Measurements from ENCODE around the gene PMS2. TPM values are rescaled to one million over a fixed set of nuclear protein-coding genes. Genes with fewer than 3 reads are reported as not detected.

Gene PMS2
- total and polyA plus RNA-seq, 9 of the 15 experiments (the other 6 are each of a cell fraction or from before 2014, with no cell fraction given): 4.9 to 27.6 (median 16.5) TPM

DNA sequence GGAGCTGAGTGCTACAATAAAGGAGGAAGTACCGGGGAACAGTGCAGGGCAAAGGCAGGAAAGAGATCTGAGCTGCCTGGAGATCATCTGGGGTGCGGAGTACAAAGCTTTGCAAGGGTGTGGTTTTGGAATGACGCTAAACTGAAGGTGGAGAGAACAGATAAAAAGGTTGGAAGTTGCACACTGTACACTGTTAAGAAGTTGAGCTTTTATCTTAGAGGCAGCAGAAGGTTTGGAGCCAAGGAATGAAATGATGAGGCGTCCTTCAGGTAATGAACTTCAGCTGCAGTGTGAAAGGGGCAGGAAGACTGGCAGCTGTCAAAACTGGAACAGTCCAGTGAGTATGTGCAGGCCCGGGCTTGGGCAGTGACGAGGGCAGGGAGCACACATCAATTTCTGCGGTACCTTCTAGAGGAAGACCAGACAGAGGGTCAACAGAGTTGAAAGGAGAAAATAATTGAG, 15.2 kb upstream of the PMS2 start (continued):
- TF ChIP-seq, protein P1, sequence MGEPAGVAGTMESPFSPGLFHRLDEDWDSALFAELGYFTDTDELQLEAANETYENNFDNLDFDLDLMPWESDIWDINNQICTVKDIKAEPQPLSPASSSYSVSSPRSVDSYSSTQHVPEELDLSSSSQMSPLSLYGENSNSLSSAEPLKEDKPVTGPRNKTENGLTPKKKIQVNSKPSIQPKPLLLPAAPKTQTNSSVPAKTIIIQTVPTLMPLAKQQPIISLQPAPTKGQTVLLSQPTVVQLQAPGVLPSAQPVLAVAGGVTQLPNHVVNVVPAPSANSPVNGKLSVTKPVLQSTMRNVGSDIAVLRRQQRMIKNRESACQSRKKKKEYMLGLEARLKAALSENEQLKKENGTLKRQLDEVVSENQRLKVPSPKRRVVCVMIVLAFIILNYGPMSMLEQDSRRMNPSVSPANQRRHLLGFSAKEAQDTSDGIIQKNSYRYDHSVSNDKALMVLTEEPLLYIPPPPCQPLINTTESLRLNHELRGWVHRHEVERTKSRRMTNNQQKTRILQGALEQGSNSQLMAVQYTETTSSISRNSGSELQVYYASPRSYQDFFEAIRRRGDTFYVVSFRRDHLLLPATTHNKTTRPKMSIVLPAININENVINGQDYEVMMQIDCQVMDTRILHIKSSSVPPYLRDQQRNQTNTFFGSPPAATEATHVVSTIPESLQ (CRISPR knock-in tag; IDR thresholded peaks at IDR 0.05): no peak
- TF ChIP-seq, protein P2, sequence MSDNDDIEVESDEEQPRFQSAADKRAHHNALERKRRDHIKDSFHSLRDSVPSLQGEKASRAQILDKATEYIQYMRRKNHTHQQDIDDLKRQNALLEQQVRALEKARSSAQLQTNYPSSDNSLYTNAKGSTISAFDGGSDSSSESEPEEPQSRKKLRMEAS (CRISPR knock-in tag; IDR thresholded peaks at IDR 0.05): peak; percentile 44; the same call in 1 of the 2 replicates
- TF ChIP-seq STAT5A (IDR thresholded peaks at IDR 0.05; ENCODE audit: borderline replicate concordance, low read length): peak; percentile 95
- TF ChIP-seq, protein P3, sequence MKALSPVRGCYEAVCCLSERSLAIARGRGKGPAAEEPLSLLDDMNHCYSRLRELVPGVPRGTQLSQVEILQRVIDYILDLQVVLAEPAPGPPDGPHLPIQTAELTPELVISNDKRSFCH (CRISPR knock-in tag; IDR thresholded peaks at IDR 0.05): no peak
- TF ChIP-seq, protein P3 (tag; IDR thresholded peaks at IDR 0.05): peak; percentile 63; the same call in 1 of the 2 replicates
- peak; percentile 59 for TF ChIP-seq MAFK (IDR thresholded peaks at IDR 0.05; ENCODE audit: low read length)
- no peak for TF ChIP-seq SRSF9 (IDR thresholded peaks at IDR 0.05; ENCODE audit: borderline replicate concordance, low read depth, low read length)
- TF ChIP-seq ZNF584 (CRISPR knock-in tag; IDR thresholded peaks at IDR 0.05; ENCODE audit: low read depth): peak; percentile 82
- TF ChIP-seq NFIX (CRISPR knock-in tag; IDR thresholded peaks at IDR 0.05; ENCODE audit: low read depth): no peak
- TF ChIP-seq, protein P4, sequence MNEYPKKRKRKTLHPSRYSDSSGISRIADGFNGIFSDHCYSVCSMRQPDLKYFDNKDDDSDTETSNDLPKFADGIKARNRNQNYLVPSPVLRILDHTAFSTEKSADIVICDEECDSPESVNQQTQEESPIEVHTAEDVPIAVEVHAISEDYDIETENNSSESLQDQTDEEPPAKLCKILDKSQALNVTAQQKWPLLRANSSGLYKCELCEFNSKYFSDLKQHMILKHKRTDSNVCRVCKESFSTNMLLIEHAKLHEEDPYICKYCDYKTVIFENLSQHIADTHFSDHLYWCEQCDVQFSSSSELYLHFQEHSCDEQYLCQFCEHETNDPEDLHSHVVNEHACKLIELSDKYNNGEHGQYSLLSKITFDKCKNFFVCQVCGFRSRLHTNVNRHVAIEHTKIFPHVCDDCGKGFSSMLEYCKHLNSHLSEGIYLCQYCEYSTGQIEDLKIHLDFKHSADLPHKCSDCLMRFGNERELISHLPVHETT (CRISPR knock-in tag; conservative IDR thresholded peaks at IDR 0.05 in 1 of 2, IDR thresholded peaks at IDR 0.05 in 1 of 2): peak in 1 of 2 experiments; percentile 91; a peak in 2 of 4 replicates
- no peak for TF ChIP-seq HNRNPUL1 (IDR thresholded peaks at IDR 0.05; ENCODE audit: low read length)
- TF ChIP-seq NFYB (IDR thresholded peaks at IDR 0.05; ENCODE audit: extremely low read depth, insufficient read length): no peak
- TF ChIP-seq PCBP1 (IDR thresholded peaks at IDR 0.05; ENCODE audit: low read depth, low read length, poor library complexity, severe bottlenecking): no peak
- TF ChIP-seq SIN3A (IDR thresholded peaks at IDR 0.05; ENCODE audit: borderline replicate concordance in 2 of 2, control insufficient read depth in 1 of 2, low read depth in 2 of 2, low read length in 2 of 2): no peak; a peak in 1 of 4 replicates
- no peak for TF ChIP-seq ZNF408 (CRISPR knock-in tag; IDR thresholded peaks at IDR 0.05; ENCODE audit: low read depth)
- peak; percentile 97 for TF ChIP-seq ZEB2 (IDR thresholded peaks at IDR 0.05)
- no peak for TF ChIP-seq FOXJ3 (CRISPR knock-in tag; IDR thresholded peaks at IDR 0.05)
- TF ChIP-seq TCF3 (CRISPR knock-in tag; IDR thresholded peaks at IDR 0.05): peak; percentile 99
- peak; percentile 98 for TF ChIP-seq HDAC2 (IDR thresholded peaks at IDR 0.05)
- TF ChIP-seq KLF6 (CRISPR knock-in tag; IDR thresholded peaks at IDR 0.05; ENCODE audit: borderline replicate concordance): peak; percentile 63; the same call in 1 of the 2 replicates
- TF ChIP-seq NR1H2 (CRISPR knock-in tag; IDR thresholded peaks at IDR 0.05): no peak
- peak; percentile 67 for TF ChIP-seq SMAD1 (IDR thresholded peaks at IDR 0.05; ENCODE audit: low read depth, low read length, partially characterized antibody)
- TF ChIP-seq ZNF175 (CRISPR knock-in tag; IDR thresholded peaks at IDR 0.05; ENCODE audit: low read depth): peak; percentile 94
- TF ChIP-seq ZNF143 (CRISPR knock-in tag; IDR thresholded peaks at IDR 0.05): no peak
- no peak for TF ChIP-seq ZNF77 (CRISPR knock-in tag; IDR thresholded peaks at IDR 0.05)
- peak; percentile 98 for TF ChIP-seq NCOR1 (IDR thresholded peaks at IDR 0.05)
- TF ChIP-seq MCM5 (IDR thresholded peaks at IDR 0.05; ENCODE audit: low read depth): no peak
